HG03139 (cell line): ENCODE measurements around the gene LRRC26.

Experiments used
- ATAC-seq: cut with Tn5 transposase; IDR thresholded peaks from one replicate; pipeline ENCODE4 v1.9.1; 2021; ENCODE audit not compliant: unreplicated experiment

LRRC26 gene, protein sequence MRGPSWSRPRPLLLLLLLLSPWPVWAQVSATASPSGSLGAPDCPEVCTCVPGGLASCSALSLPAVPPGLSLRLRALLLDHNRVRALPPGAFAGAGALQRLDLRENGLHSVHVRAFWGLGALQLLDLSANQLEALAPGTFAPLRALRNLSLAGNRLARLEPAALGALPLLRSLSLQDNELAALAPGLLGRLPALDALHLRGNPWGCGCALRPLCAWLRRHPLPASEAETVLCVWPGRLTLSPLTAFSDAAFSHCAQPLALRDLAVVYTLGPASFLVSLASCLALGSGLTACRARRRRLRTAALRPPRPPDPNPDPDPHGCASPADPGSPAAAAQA

GRCh38 chr9:137169896-137170358 lies at the start of gene LRRC26:
Gene LRRC26 (minus strand): TSS chr9:137170051. CDS start chr9:137169943, 108 bp downstream.
- ATAC-seq, result no peak

- ATAC-seq, result no peak
These were observed 49.0 kb upstream of the LRRC26 start for GRCh38 chr9:137218754-137219271.

DNA sequence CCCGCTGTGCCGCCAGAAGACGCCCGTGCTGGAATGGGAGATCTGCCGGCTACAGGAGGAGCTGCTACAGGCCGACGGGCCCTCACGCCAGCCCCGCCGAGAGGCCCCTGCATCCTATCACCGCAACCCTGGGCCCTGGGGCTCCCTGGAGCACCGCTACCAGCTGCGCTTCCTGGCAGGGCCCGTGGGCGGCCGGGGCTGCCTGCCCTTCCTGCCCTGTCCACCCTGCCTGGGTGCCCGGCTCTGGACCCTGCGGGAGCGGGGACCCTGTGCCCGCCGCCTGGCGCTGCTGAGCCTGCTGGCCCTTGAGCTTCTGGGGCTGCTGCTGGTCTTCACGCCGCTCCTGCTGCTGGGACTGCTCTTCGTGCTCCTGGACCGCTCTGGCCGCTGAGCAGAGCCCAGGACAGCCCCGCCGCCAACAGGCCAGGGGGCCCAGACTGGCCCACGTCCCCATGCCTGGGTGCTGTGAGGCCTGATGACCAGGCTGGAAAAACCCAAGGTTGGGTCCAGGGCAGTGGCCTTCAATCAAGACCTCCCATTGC lies 48.4 kb upstream of the LRRC26 start:
- ATAC-seq, result no peak

- ATAC-seq, result no peak
These were observed 47.7 kb upstream of the LRRC26 start for GRCh38 chr9:137217276-137218211.

- ATAC-seq, result no peak
These were observed 46.5 kb upstream of the LRRC26 start for GRCh38 chr9:137216188-137216965.

DNA sequence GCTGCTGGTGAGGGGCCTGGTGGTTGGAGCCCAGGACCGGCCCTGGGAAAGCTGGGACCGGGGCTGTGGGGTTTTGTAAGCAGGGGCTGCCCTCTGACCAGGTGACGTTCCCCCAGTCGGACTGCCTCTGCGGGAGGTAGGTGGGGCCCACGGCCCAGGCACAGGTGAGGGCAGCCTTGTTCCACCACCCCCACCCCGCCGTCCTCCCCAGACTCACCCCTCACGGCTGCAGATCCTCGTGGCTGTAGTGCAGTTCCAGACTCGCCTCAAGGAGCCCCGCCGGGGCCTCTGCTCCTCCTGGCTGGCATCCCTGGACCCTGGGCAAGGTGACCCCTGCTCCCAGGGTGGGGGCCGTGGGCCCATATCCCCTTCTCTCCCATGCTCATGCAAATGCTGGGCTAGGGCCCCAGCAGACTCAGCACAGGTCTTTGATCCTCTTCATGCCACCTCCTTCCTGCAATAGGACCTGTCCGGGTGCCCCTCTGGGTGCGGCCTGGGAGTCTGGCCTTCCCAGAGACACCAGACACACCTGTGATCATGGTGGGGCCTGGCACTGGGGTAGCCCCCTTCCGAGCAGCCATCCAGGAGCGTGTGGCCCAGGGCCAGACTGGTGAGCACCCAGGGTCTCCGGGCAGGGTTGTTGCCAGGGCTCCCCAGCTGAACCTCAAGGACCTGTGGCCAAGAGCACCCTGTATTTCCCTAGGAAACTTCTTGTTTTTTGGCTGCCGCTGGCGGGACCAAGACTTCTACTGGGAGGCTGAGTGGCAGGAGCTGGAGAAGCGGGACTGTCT lies 45.5 kb upstream of the LRRC26 start:
- no peak for ATAC-seq

DNA sequence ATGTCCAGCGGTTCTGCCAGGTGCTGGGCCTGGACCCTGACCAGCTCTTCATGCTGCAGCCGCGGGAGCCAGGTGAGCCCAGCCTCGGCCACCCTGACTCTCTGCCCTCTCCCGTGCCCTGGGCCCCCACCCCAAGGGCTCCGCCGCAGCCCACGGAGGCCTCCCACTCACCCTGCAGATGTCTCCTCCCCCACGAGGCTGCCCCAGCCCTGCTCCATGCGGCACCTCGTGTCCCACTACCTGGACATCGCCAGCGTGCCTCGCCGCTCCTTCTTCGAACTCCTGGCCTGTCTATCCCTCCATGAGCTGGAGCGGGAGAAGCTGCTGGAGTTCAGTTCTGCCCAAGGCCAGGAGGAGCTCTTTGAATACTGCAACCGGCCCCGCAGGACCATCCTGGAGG lies 44.8 kb upstream of the LRRC26 start:
- no peak for ATAC-seq

- no peak for ATAC-seq
These were observed 43.6 kb upstream of the LRRC26 start for GRCh38 chr9:137213160-137214060.

DNA sequence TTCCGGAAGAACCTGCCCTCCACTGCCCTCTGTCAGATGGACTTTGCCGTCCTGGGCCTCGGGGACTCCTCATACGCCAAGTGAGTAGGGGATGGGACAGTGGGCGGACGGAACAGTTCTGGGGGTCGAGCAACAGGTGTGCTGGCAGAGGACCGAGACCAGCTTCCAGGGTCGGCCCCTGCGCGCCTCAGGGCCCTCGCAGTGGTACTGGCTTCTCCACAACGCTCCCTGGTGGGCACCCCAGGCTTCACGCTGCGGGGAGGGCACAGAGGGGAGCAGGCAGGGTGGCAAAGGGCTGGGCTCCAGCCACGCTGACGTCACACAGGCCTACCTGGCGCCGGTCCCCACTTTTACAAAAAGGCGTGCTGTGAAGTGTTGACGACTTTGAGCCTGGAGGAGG lies 42.7 kb upstream of the LRRC26 start:
- no peak for ATAC-seq

GRCh38 chr9:137211532-137211931 lies 41.7 kb upstream of the LRRC26 start:
- no peak for ATAC-seq

DNA sequence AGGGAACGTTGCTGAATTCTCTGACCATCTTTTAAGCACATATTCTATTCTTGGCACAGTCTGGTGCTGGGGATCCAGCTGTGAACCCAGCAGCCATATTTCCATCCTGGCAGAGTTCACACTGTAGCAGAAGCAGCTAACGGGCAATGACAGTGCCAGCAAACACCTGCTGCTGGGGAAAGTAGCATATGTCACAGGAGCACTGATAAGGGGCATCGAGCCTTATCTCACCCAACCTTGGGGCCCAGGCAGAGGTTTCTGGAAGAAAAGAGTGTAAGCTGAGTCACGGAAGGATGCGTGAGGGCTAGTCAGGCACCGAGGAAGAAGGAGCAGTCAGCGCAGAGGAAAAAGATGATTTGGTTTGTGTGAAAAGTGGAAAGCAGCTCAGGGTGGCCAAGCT lies 36.8 kb upstream of the LRRC26 start:
- ATAC-seq, result no peak

GRCh38 chr9:137205126-137206069 lies 35.5 kb upstream of the LRRC26 start, which contains the start of the genes NDOR1 and TMEM203:
Gene NDOR1 (plus strand): TSS chr9:137205700. CDS start chr9:137205778, 78 bp downstream.
Gene TMEM203 (minus strand): TSS chr9:137205648. CDS start chr9:137205414, 234 bp downstream.
- no peak for ATAC-seq

- ATAC-seq, result no peak
These were observed 34.9 kb upstream of the LRRC26 start for GRCh38 chr9:137204731-137205125.

DNA sequence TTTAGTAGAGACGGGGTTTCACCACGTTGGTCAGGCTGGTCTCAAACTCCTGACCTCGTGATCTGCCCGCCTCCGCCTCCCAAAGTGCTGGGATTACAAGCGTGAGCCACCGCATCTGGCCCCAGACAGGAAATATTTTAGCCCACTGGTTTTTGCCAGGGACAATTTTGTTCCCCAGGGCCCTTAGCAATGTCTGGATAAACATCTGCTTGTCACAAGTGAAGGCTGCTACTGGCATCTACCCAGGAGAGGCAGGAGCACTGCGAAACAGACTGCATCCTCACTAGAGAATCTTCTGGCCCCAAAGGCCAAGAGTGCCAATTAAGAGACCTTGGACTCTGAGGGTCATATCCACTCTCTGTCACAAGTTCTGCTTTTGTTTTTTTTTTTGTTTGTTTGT lies 33.1 kb upstream of the LRRC26 start:
- no peak for ATAC-seq

GRCh38 chr9:137201205-137201868 lies 31.5 kb upstream of the LRRC26 start:
- no peak for ATAC-seq

DNA sequence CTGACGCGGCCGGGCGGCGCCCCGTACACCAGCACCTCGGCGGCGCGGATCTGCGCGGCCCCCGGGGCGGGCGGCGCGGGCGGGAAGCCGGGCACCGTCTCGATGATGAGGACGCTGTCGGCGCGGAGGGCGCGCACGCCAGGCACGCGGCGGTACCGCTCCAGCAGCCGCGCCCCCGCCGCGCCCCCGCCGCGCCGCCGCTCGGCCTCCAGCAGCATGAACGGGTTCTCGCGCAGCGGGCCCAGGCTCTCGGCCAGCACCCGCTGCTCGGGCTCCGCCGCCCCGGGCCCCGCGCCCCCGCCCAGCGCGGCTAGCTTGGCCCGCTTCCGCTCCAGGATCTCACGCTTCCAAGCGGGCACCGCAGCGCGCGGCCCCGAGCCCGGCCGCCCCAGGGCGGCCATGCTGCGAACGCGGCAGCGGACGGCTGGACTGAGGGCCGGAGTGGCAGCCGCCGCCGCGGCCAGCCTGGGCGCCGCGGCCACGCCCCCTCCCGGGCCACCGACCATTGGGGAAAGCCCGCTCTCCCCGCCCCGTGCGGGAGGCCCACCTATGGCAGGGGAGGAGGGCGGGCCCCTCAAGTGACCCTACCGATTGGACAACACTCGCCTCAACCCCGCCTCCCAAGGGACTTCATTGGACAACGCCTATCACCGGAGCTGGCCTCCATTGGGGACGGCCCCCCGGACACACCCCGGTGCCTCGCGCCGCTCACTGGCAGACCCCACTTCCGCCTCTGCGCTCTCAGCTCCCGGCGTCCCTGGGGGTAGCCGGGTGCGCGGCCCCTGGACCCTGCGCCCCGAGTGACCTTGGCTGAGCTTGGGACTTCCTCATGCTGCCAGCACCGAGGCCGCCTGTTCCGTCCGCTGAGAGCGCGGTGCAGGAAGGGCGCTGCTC lies 30.7 kb upstream of the LRRC26 start, which contains the start of gene TPRN:
Gene TPRN, minus strand, starts transcription at position 431 of the 894 bp plus-strand sequence. Its CDS starts 30 bp downstream, at position 401.
- ATAC-seq, result peak; percentile 85
